CD4-positive, alpha-beta T cell treated with Interleukin-6 for 4 hours (primary cell): ENCODE measurements around the gene OBSL1.

ENCODE experiments used
- DNase-seq: peaks from one replicate; pipeline ENCODE4 v3.0.0-alpha.2; 2020; ENCODE audit warnings: mixed read lengths

The OBSL1 gene

GRCh38 chr2:219511547-219512325 is 59.6 kb downstream of the OBSL1 start:
- no peak for DNase-seq

GRCh38 chr2:219510512-219511135 is 60.7 kb downstream of the OBSL1 start:
- no peak for DNase-seq

GRCh38 chr2:219509780-219510511 is 61.4 kb downstream of the OBSL1 start:
- peak; percentile 60 for DNase-seq

GRCh38 chr2:219508971-219509779 is 62.2 kb downstream of the OBSL1 start:
- DNase-seq, result no peak

- no peak for DNase-seq
Measured at GRCh38 chr2:219508444-219508734, 63.0 kb downstream of the OBSL1 start.

GRCh38 chr2:219507581-219508443 is 63.5 kb downstream of the OBSL1 start:
- DNase-seq, result no peak

GRCh38 chr2:219506802-219507526 is 64.4 kb downstream of the OBSL1 start:
- DNase-seq, result no peak

GRCh38 chr2:219506153-219506801 is 65.1 kb downstream of the OBSL1 start:
- DNase-seq, result no peak

- no peak for DNase-seq
Measured at GRCh38 chr2:219505585-219505984, 65.8 kb downstream of the OBSL1 start.

GRCh38 chr2:219502618-219503017 is 68.7 kb downstream of the OBSL1 start:
- no peak for DNase-seq

- no peak for DNase-seq
Measured at GRCh38 chr2:219501849-219502248, 69.5 kb downstream of the OBSL1 start.
